Naive thymus-derived CD4-positive, alpha-beta T cell (primary cell): ENCODE results near the gene GRIK1. TPM values are rescaled to one million over a fixed set of nuclear protein-coding genes. Genes with fewer than 3 reads are reported as not detected.

ENCODE experiments used
- ATAC-seq: fragments of 150-1000 bp; cut with Tn5 transposase; 2 replicates; pipeline ENCODE4 v1.10.0; 2021; ENCODE audit warnings: mild to moderate bottlenecking, moderate library complexity
- CTCF ChIA-PET: fragments of 350-600 bp; sonication (Branson Sonifier 250); formaldehyde crosslinking; loops from one replicate; lab custom pipeline; 2021; ENCODE audit warnings: antibody characterized with exemption; lab: Charles Lee
- POLR2A ChIA-PET: fragments of 350-600 bp; sonication (Branson Sonifier 250); formaldehyde crosslinking; loops from one replicate; lab custom pipeline; 2021; ENCODE audit warnings: antibody characterized with exemption, inconsistent platforms; lab: Charles Lee
- DNase-seq, 9 donors: peaks; one replicate each; pipeline versions ENCODE4 v3.0.0 to v3.0.0-alpha.2; 2020 to 2022; ENCODE audit warnings: mixed read lengths in 1 of 9
- H3K27ac ChIP-seq: one replicate; pipeline ENCODE4 v1.7.0; 2013; ENCODE audit warnings: mild to moderate bottlenecking, low read depth, low read length, moderate library complexity
- H3K27me3 ChIP-seq, 2 donors: one replicate each; pipeline ENCODE4 v1.7.0; 2013; ENCODE audit warnings: low read length in 2 of 2, mild to moderate bottlenecking in 2 of 2, moderate library complexity in 2 of 2; ENCODE audit not compliant: control insufficient read depth in 2 of 2, insufficient read depth in 2 of 2
- H3K36me3 ChIP-seq, 3 experiments: 1 replicate in 2 of 3; 2 replicates in 1 of 3; pipeline ENCODE4 v1.7.0; 2013; ENCODE audit warnings: low read length in 3 of 3, mild to moderate bottlenecking in 3 of 3, moderate library complexity in 1 of 3; ENCODE audit not compliant: insufficient read depth in 3 of 3, control insufficient read depth in 2 of 3
- H3K4me1 ChIP-seq, 2 donors: one replicate each; pipeline ENCODE4 v1.7.0; 2013; ENCODE audit warnings: low read length in 2 of 2, mild to moderate bottlenecking in 2 of 2, moderate library complexity in 1 of 2; ENCODE audit not compliant: control insufficient read depth in 2 of 2, insufficient read depth in 2 of 2
- H3K4me3 ChIP-seq: 2 replicates; pipeline ENCODE4 v1.7.0; 2013; ENCODE audit warnings: mild to moderate bottlenecking, low read length
- H3K9me3 ChIP-seq, 3 experiments: 1 replicate in 2 of 3; 2 replicates in 1 of 3; pipeline ENCODE4 v1.7.0; 2013; ENCODE audit warnings: low read length in 3 of 3; ENCODE audit not compliant: control insufficient read depth in 2 of 3
- H3K27ac Mint-ChIP-seq, 9 donors: one replicate each; pipeline ENCODE4 v1.8.0; 2020 to 2022; ENCODE audit warnings: mixed read lengths in 9 of 9, mild to moderate bottlenecking in 8 of 9, moderate library complexity in 5 of 9, inconsistent platforms in 2 of 9
- H3K27me3 Mint-ChIP-seq, 5 donors: one replicate each; pipeline ENCODE4 v1.8.0; 2021 to 2022; ENCODE audit warnings: mixed read lengths in 5 of 5, mild to moderate bottlenecking in 1 of 5
- H3K36me3 Mint-ChIP-seq, 5 donors: one replicate each; pipeline ENCODE4 v1.8.0; 2020 to 2022; ENCODE audit warnings: mixed read lengths in 5 of 5, mild to moderate bottlenecking in 3 of 5, inconsistent platforms in 1 of 5
- H3K4me1 Mint-ChIP-seq, 7 donors: one replicate each; pipeline ENCODE4 v1.8.0; 2020 to 2022; ENCODE audit warnings: mixed read lengths in 7 of 7, mild to moderate bottlenecking in 3 of 7, inconsistent platforms in 1 of 7
- H3K4me3 Mint-ChIP-seq, 10 donors: one replicate each; pipeline ENCODE4 v1.8.0; 2020 to 2022; ENCODE audit warnings: mild to moderate bottlenecking in 10 of 10, mixed read lengths in 10 of 10, moderate library complexity in 6 of 10, inconsistent platforms in 2 of 10
- H3K9me3 Mint-ChIP-seq, 11 donors: one replicate each; pipeline ENCODE4 v1.8.0; 2020 to 2022; ENCODE audit warnings: mixed read lengths in 11 of 11, mild to moderate bottlenecking in 4 of 11, inconsistent platforms in 1 of 11, moderate library complexity in 1 of 11
- intact Hi-C, 2 donors: fragments of 100-400 bp; cut with micrococcal nuclease; formaldehyde crosslinking; loops; one replicate each; pipeline ENCODE4 v1.15.1; 2023
- polyA plus RNA-seq, 2 donors: library from polyadenylated mRNA; unstranded; fragments of 300-500 nt; fragmentation: Illumina TruSeq; gene quantifications; one replicate each; pipeline ENCODE4 v1.2.3, GENCODE V29; 2021
- total RNA-seq, 6 experiments: library from RNA in 5 of 6; stranded (reverse) in 5 of 6; gene quantifications; 1 replicate in 5 of 6; 2 replicates in 1 of 6; pipeline ENCODE4 v1.2.3 and lab custom pipeline; 2021 to 2026

GRIK1 gene
- total and polyA plus RNA-seq, 7 experiments from 2014 or later: 0.10 TPM; not detected in 6

GRCh38 chr21:29557200-29557599, 382.6 kb downstream of the GRIK1 start:
- Histone ChIP-seq H3K36me3 (no peaks in the 10 kb centered on the region), H3K27me3 (no peaks in the 10 kb centered on the region), H3K27ac (no peak overlapping the region), H3K4me3 (no peak overlapping the region), H3K9me3 (no peaks in the 10 kb centered on the region), H3K4me1 (no peaks in the 10 kb centered on the region)
- no peak for DNase-seq
- POLR2A ChIA-PET: no interaction called here
- intact Hi-C loops: no loop called here
- Mint-ChIP-seq H3K4me3 (no peak overlapping the region), H3K4me1 (no peaks in the 10 kb centered on the region), H3K36me3 (peaks cover 0 to 15% (median 3%) of the 10 kb centered on the region in 5 donors), H3K27me3 (no peaks in the 10 kb centered on the region), H3K9me3 (peaks cover 0 to 3% (median 0%) of the 10 kb centered on the region in 11 donors), H3K27ac (no peak overlapping the region)
- CTCF ChIA-PET: no interaction called here
- no peak for ATAC-seq

GRCh38 chr21:29555601-29556000, 384.2 kb downstream of the GRIK1 start:
- no peaks in the 10 kb centered on the region for H3K27me3 Mint-ChIP-seq
- Histone ChIP-seq H3K4me1 (no peaks in the 10 kb centered on the region), H3K27me3 (no peaks in the 10 kb centered on the region), H3K27ac (no peak overlapping the region), H3K4me3 (no peak overlapping the region), H3K36me3 (no peaks in the 10 kb centered on the region), H3K9me3 (no peaks in the 10 kb centered on the region)
- peaks cover 0 to 8% (median 0%) of the 10 kb centered on the region in 5 donors for H3K36me3 Mint-ChIP-seq
- no peak for ATAC-seq
- intact Hi-C loops: no loop called here
- ChIA-PET CTCF (no interaction called here), POLR2A (no interaction called here)
- no peak overlapping the region for H3K4me3 Mint-ChIP-seq
- no peaks in the 10 kb centered on the region for H3K4me1 Mint-ChIP-seq
- DNase-seq: no peak
- no peak overlapping the region for H3K27ac Mint-ChIP-seq
- peaks cover 0 to 3% (median 0%) of the 10 kb centered on the region in 11 donors for H3K9me3 Mint-ChIP-seq

DNA sequence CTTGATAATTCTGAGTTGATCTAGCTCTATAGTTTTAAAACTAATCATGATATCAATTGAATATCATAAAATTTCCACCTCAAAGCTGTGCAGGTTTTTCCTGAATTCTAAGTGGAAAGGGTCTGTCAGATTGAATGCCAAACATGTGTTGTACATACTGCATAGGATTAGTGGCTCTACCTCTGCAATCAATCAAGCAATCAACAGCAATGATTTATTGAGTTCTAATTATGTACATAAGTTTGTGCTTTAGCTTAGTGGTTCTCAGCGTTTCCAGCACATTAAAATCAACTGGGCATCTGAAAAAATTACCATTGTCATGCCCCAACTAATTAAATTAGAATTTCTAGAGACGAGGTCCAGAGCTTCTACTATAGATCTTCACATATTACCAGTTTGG, 389.6 kb downstream of the GRIK1 start:
- H3K4me1 ChIP-seq: no peaks in the 10 kb centered on the region
- Mint-ChIP-seq H3K36me3 (peaks cover 0 to 28% (median 14%) of the 10 kb centered on the region in 5 donors), H3K27ac (no peak overlapping the region), H3K27me3 (no peaks in the 10 kb centered on the region), H3K9me3 (peaks cover 0 to 3% (median 0%) of the 10 kb centered on the region in 11 donors), H3K4me3 (no peak overlapping the region), H3K4me1 (no peaks in the 10 kb centered on the region)
- ATAC-seq: no peak
- intact Hi-C loops: no loop called here
- no peaks in the 10 kb centered on the region for H3K9me3 ChIP-seq
- ChIA-PET CTCF (no interaction called here), POLR2A (no interaction called here)
- no peak overlapping the region for H3K27ac ChIP-seq
- no peaks in the 10 kb centered on the region for H3K27me3 ChIP-seq
- no peak overlapping the region for H3K4me3 ChIP-seq
- no peak for DNase-seq
- H3K36me3 ChIP-seq: no peaks in the 10 kb centered on the region

DNA sequence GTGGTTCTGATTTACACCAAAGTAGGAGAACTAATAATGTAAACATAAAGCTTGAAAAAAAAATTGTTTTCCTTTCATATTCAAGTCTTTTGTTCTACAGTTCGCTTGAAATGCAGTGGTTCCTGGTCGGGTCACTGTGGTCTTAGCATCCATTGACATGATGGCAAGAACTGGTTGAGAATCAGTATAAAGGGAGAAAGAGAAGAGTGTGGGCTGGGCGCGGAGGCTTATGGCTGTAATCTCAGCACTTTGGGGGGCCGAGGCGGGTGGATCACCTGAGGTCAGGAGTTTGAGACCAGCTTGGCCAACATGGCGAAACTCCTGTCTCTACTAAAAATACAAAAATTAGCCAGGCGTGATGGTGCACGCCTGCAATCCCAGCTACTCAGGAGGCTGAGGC, 390.2 kb downstream of the GRIK1 start:
- CTCF ChIA-PET: no interaction called here
- no peak overlapping the region for H3K4me3 ChIP-seq
- H3K36me3 ChIP-seq: no peaks in the 10 kb centered on the region
- DNase-seq: no peak
- Mint-ChIP-seq H3K36me3 (peaks cover 0 to 25% (median 14%) of the 10 kb centered on the region in 5 donors), H3K27me3 (no peaks in the 10 kb centered on the region), H3K4me3 (no peak overlapping the region), H3K27ac (no peak overlapping the region), H3K4me1 (no peaks in the 10 kb centered on the region), H3K9me3 (peaks cover 0 to 3% (median 0%) of the 10 kb centered on the region in 11 donors)
- ATAC-seq: no peak
- intact Hi-C loops: no loop called here
- H3K9me3 ChIP-seq: no peaks in the 10 kb centered on the region
- H3K27me3 ChIP-seq: no peaks in the 10 kb centered on the region
- H3K4me1 ChIP-seq: no peaks in the 10 kb centered on the region
- POLR2A ChIA-PET: no interaction called here
- no peak overlapping the region for H3K27ac ChIP-seq

- Mint-ChIP-seq H3K9me3 (peaks cover 0 to 3% (median 0%) of the 10 kb centered on the region in 11 donors), H3K4me3 (no peak overlapping the region), H3K27me3 (no peaks in the 10 kb centered on the region), H3K4me1 (no peaks in the 10 kb centered on the region), H3K36me3 (peaks cover 0 to 29% (median 14%) of the 10 kb centered on the region in 5 donors), H3K27ac (no peak overlapping the region)
- Histone ChIP-seq H3K27ac (no peak overlapping the region), H3K27me3 (no peaks in the 10 kb centered on the region), H3K4me1 (no peaks in the 10 kb centered on the region), H3K36me3 (no peaks in the 10 kb centered on the region), H3K4me3 (no peak overlapping the region), H3K9me3 (no peaks in the 10 kb centered on the region)
- DNase-seq (no peak), ATAC-seq (no peak)
- intact Hi-C loops: no loop called here
- ChIA-PET POLR2A (no interaction called here), CTCF (no interaction called here)
These were observed 391.8 kb downstream of the GRIK1 start for GRCh38 chr21:29547998-29548397.

- Histone ChIP-seq H3K4me3 (no peak overlapping the region), H3K27me3 (no peaks in the 10 kb centered on the region), H3K36me3 (no peaks in the 10 kb centered on the region), H3K4me1 (no peaks in the 10 kb centered on the region), H3K9me3 (no peaks in the 10 kb centered on the region), H3K27ac (no peak overlapping the region)
- CTCF ChIA-PET: no interaction called here
- peaks cover 0 to 31% (median 14%) of the 10 kb centered on the region in 5 donors for H3K36me3 Mint-ChIP-seq
- H3K27ac Mint-ChIP-seq: no peak overlapping the region
- DNase-seq (no peak), ATAC-seq (no peak)
- H3K4me1 Mint-ChIP-seq: peaks cover 0 to 6% (median 0%) of the 10 kb centered on the region in 7 donors
- H3K4me3 Mint-ChIP-seq: no peak overlapping the region
- POLR2A ChIA-PET: no interaction called here
- intact Hi-C loops: no loop called here
- H3K27me3 Mint-ChIP-seq: no peaks in the 10 kb centered on the region
- H3K9me3 Mint-ChIP-seq: peaks cover 0 to 3% (median 0%) of the 10 kb centered on the region in 11 donors
These were observed 393.7 kb downstream of the GRIK1 start for GRCh38 chr21:29546071-29546470.

DNA sequence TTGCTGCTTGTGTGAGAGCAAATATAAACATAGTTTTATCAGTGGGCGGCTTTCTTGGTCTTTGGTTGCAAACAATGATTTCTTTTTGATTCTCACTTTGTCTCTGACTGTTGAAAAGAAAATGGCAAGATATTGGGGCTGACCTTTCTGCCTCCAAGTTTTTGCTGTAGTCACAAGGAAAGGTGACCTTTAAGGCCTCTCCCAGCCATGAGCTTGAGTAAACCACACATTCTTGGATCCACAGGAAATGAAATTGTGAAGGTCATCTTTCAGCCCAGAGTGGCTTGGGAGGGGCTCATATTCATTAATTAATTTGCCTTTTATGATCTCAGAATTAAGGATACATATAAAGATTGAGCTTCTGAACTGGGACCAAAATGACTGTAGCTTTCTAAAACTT, 399.5 kb downstream of the GRIK1 start:
- Histone ChIP-seq H3K4me1 (no peaks in the 10 kb centered on the region), H3K36me3 (no peaks in the 10 kb centered on the region), H3K9me3 (no peaks in the 10 kb centered on the region), H3K4me3 (no peak overlapping the region), H3K27me3 (no peaks in the 10 kb centered on the region), H3K27ac (no peak overlapping the region)
- POLR2A ChIA-PET: no interaction called here
- Mint-ChIP-seq H3K27me3 (no peaks in the 10 kb centered on the region), H3K4me3 (no peak overlapping the region), H3K9me3 (peaks cover 1 to 12% (median 8%) of the 10 kb centered on the region in 11 donors), H3K36me3 (peaks cover 0 to 36% (median 27%) of the 10 kb centered on the region in 5 donors), H3K4me1 (peaks cover 0 to 6% (median 0%) of the 10 kb centered on the region in 7 donors), H3K27ac (no peak overlapping the region)
- CTCF ChIA-PET: no interaction called here
- ATAC-seq (no peak), DNase-seq (no peak)
- intact Hi-C loops: no loop called here
